Transverse colon (tissue), 3 donors: ENCODE results near the gene MICAL1.

Experiments used
- CTCF ChIP-seq, 5 experiments: fragments of 200-600 bp in 3 of 5; fragments of 450-650 bp in 2 of 5; sonication (generic) in 3 of 5; IDR thresholded peaks; 1 replicate in 2 of 5; 2 replicates in 3 of 5; pipeline ENCODE4 v1.5.1; 2016 to 2017; ENCODE audit warnings: antibody characterized with exemption in 5 of 5, inconsistent platforms in 3 of 5, mild to moderate bottlenecking in 2 of 5, moderate library complexity in 1 of 5
- EP300 ChIP-seq: sonication (generic); formaldehyde crosslinking; IDR thresholded peaks from one replicate; pipeline ENCODE4 v1.6.1; 2017; ENCODE audit warnings: antibody characterized with exemption, low read depth
- POLR2A ChIP-seq: fragments of 450-650 bp; IDR thresholded peaks from one replicate; pipeline ENCODE4 v1.6.1; 2016; ENCODE audit warnings: antibody characterized with exemption, mild to moderate bottlenecking, moderate library complexity

GRCh38 chr6:109491207-109491938 lies 35.8 kb upstream of the MICAL1 start:
- no peak for TF ChIP-seq CTCF (IDR thresholded peaks at IDR 0.05)
- TF ChIP-seq POLR2A: no peak
- TF ChIP-seq EP300: no peak
